GM21723 (cell line): ENCODE data around the gene GPC3.

Experiments used
- ATAC-seq: cut with Tn5 transposase; IDR thresholded peaks from one replicate; pipeline ENCODE4 v1.9.1; 2021; ENCODE audit warnings: mild to moderate bottlenecking, moderate library complexity; ENCODE audit not compliant: unreplicated experiment

The GPC3 gene

DNA sequence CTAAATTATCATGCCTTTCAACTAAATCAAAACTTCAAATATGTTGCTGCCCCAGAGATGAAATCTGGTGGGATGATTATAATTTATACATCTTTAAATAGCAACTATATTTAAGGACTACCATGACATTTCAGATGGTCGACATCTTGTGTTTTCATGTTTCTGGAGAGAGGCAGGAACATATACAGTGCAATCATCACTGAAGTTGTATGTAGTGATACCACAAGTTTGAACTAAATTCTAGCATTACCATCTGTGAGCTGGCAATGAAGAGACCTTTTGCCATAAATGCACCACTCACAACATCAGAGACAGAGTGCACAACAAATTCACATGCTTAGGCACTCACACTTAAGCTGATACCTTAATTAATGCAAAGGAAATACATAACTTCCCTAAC lies 373.7 kb downstream of the GPC3 start:
- no peak for ATAC-seq

- no peak for ATAC-seq
Observed at GRCh38 chrX:133610056-133610455, 375.3 kb downstream of the GPC3 start.

DNA sequence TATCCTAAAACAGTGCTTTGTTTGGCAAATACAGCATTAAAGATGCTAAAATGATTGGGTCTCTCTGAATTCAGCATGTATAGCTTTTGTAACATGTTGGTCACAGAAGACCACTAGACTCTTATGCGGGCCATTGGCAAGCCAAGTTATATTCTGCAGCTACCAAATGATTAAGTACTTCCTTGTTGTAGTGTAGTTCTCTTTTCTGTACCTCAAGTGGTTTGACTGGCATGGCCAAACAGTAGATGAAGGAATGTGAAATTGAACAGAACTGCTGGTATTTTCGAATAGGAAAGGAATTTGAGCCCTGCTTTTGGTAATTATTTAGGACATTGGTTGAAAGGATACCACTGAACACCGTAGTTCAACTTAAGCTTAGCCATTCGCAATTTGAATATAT lies 376.2 kb downstream of the GPC3 start:
- no peak for ATAC-seq

GRCh38 chrX:133608406-133608805 lies 377.0 kb downstream of the GPC3 start:
- ATAC-seq: no peak

GRCh38 chrX:133607419-133608348 lies 377.7 kb downstream of the GPC3 start:
- no peak for ATAC-seq

DNA sequence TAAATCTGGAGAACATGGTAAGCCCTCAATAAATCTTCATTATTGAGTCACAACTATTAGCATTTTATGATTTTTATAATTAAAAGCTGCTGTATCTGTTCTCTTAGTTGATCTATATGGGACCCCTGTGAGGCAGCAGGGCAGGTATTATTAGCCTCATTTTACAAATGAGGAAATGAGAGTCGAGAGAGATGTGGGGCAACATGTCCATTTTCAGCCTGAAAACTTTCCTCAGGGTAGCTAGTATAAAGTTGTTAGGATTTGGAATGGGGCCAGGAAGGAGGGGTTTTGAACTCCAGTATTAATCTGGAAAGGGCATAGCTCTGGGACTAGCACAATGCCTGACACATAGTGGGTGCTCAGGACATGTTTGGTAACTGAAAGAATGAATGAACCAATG lies 378.4 kb downstream of the GPC3 start:
- ATAC-seq: no peak

DNA sequence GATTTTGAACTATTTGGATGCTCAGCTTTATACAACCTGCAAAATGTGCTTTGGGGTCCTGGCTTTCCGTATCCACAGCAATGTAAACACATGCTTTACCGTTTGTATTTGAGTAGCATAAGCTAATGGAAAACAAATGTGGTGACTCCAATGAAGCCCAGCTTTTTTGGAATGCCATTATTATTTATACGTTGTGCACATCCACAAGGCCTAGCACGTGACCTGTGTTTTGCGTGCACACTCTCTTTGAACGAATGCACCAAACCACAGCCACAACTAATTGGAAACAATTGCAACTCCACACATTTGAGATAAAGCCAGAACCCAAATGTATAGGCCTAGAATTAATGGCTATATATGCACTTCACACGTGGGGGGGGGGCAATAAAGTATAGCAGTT lies 380.6 kb downstream of the GPC3 start:
- ATAC-seq: no peak

- ATAC-seq: no peak
Observed at GRCh38 chrX:133602881-133603280, 382.5 kb downstream of the GPC3 start.

DNA sequence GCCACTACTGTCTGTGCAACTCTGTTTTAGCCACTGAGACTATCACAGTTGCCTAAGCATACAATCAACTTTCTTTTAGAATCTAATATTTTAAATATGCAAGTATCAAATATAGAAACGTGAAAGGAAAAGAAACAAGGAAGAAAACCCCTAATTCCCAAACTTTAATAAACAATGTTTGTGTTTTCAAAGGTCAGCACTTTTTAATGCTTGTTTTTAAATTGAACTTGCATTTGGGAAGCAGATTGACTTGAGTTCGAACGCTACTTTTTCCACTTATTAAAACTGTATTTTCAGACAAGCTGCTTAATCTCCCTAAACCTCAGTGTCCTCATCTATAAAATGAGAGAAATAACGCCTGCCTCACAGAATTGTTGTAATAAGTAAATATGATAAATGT lies 384.3 kb downstream of the GPC3 start:
- ATAC-seq: no peak

GRCh38 chrX:133600536-133600935 lies 384.9 kb downstream of the GPC3 start:
- no peak for ATAC-seq

GRCh38 chrX:133598601-133599335 lies 386.6 kb downstream of the GPC3 start:
- no peak for ATAC-seq

DNA sequence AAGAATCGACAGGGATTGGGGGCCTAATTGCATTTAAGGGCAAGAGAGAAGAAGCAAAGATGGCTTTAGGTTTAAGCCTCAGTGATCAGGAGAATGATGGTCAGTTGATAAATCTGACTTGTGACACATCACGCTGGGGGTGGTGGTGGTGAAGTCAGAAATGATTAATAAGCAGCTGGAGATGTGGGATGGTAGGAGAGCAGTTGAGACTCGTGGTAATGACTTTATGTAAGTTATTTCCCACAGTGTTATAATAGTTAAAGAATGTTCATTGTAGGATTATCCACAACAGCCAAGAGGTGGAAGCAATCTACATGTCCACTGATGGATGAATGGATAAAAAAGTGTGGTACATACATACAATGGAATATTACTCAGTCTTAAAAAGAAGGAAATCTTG lies 391.2 kb downstream of the GPC3 start:
- ATAC-seq: no peak

GRCh38 chrX:133593531-133593930 lies 391.9 kb downstream of the GPC3 start:
- ATAC-seq: no peak

DNA sequence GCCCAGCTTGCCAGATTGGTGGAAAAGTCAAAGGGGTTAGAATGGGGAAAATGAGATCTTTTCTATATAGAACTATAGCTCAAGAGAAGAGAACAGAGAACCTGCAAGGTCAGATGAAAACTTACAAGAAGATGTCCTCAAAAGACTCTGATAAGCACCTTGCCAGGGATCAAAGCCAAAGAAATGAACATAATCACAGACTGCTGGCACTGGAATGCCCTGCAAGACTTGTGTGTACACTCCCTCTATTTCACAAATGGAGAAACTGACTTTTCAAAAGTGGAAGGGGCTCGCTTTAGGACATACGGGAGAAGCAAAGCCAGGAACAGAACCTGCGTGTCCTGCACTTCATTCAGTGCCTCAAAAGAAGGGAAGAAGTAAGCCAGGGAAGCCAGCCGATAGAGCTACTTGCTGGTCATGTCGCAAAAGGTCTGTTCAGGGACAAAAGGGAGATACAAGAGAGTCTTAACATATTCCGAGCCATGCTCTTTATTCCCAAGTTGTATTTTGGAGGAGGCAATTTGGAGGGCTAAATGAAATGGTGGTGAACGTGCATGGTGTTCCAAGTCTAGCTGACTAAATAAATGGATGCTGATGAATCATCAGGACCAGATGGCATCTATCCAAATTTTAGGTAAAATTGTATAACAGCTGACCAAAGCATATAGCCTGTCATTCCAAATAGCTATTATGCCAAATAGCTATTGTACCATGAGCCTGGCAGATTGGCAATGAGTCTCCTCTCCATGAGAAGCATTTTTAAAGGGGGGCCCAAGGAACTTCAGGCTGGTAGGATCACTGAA lies 394.5 kb downstream of the GPC3 start:
- no peak for ATAC-seq

DNA sequence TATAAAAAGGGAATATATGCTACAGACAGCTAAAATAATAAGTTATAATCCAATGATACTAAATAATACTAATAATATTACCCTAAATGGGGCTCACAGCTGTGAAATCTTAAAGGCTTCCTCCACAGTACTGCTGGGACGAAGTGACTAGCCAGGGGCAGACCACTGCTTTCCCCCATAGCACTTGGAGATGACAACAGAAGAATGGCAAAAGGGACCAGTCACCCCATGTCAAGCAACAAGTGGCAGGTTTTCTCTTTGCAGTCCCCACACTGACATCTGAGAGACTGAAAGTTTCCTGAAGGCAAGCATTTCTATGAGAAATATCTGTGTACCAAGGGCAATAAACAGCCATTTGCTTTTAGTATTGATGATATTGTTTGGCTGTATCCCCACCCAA lies 396.6 kb downstream of the GPC3 start:
- no peak for ATAC-seq

DNA sequence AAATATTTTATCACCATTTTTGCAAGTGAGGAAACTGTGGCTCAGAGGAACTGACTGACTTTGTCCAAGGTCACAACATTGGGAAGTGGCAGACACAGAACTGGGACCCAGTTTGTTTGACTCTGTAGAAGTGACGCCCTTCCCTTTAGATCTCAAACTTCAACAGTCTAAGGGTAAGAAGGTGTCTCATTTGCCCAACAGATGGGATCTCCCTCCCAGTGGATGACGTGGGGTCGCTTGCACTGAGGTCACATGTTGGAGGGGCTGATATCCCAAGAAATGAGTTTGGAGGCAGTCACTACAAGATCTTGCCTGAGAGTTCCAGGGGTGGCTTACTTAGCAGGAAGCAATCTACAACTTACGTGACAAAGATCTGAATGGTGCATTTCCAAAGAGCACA lies 397.6 kb downstream of the GPC3 start:
- ATAC-seq: no peak

GRCh38 chrX:133587071-133587470 lies 398.3 kb downstream of the GPC3 start:
- ATAC-seq: no peak

GRCh38 chrX:133586443-133586842 lies 399.0 kb downstream of the GPC3 start:
- no peak for ATAC-seq

GRCh38 chrX:133583825-133584224 lies 401.6 kb downstream of the GPC3 start:
- ATAC-seq: no peak

DNA sequence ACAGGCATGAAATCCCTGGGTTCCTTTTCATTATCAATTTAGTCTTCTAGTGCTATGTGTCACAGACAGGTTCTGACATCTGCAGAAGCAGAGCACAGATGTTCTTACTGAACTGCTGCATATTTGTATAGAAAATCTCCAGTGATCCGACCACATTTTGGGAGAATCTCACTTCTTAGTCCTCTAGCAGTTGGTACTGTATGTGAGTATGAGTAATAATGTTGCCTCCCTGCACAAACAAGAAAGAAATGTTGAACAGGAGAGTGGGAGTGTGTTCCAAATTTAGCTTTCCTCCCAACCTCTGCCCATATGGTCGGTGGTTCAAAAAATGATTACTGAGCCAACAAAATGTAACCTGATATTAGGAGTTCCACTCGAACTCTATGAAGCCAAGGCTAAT lies 404.8 kb downstream of the GPC3 start:
- no peak for ATAC-seq

GRCh38 chrX:133579631-133580030 lies 405.8 kb downstream of the GPC3 start:
- ATAC-seq: no peak
